H1 (cell line): ENCODE measurements around the gene PUSL1. TPM values are rescaled to one million over a fixed set of nuclear protein-coding genes. Genes with fewer than 3 reads are reported as not detected.
A peak's percentile ranks its signal among the peaks of the same experiment; 100 is the strongest.

Experiments
- BRCA1 ChIP-seq: IDR thresholded peaks from 2 replicates; pipeline ENCODE4 v1.6.1; 2012; ENCODE audit warnings: low read depth, low read length, improper control_type of control experiment
- NANOG ChIP-seq: IDR thresholded peaks from 2 replicates; pipeline ENCODE4 v1.6.1; 2011; ENCODE audit warnings: low read length, low read depth, mild to moderate bottlenecking, inconsistent platforms; ENCODE audit not compliant: insufficient read depth, poor library complexity, severe bottlenecking
- POLR2A ChIP-seq, 2 experiments: IDR thresholded peaks; 1 replicate in 1 of 2; 2 replicates in 1 of 2; pipeline ENCODE4 v1.6.1; 2011; ENCODE audit warnings: low read depth in 2 of 2, low read length in 2 of 2, mild to moderate bottlenecking in 2 of 2; ENCODE audit errors: control extremely low read depth in 1 of 2
- POLR2AphosphoS5 ChIP-seq: IDR thresholded peaks from 2 replicates; pipeline ENCODE4 v1.6.1; 2011; ENCODE audit warnings: low read depth, low read length
- SIN3A ChIP-seq, 2 experiments: IDR thresholded peaks in 1 of 2; conservative IDR thresholded peaks in 1 of 2; 2 replicates each; pipeline ENCODE4 v1.6.1; 2011 to 2012; ENCODE audit warnings: low read length in 2 of 2, improper control_type of control experiment in 1 of 2, low read depth in 1 of 2, mild to moderate bottlenecking in 1 of 2
- polyA plus RNA-seq, 7 experiments: library from polyadenylated mRNA; depleted of rRNA in 3 of 7; stranded (reverse) in 5 of 7; unstranded in 2 of 7; fragments of >200 nt in 5 of 7; fragments of 200-250 nt in 2 of 7; gene quantifications; 1 replicate in 5 of 7; 2 replicates in 1 of 7; 4 replicates in 1 of 7; pipeline versions ENCODE4 v1.2.1 to v1.2.3, GENCODE V29; 2011 to 2013; ENCODE audit warnings: missing spikeins in 2 of 7, mixed read lengths in 2 of 7
- total RNA-seq: library from RNA; stranded (reverse); fragmentation: NEBNext Ultra II Directional; extraction: Animal tissue kit (Norgen Biotek cat#: 25700); gene quantifications from 2 replicates; pipeline ENCODE4 v1.2.1, GENCODE V29; 2021

Gene PUSL1
- total and polyA plus RNA-seq, 2 of the 8 experiments (the other 6 are each of a cell fraction or from before 2014, with no cell fraction given): 38.8 to 87.4 TPM

GRCh38 chr1:1309251-1310108, 1.1 kb downstream of the PUSL1 start (continued):
- TF ChIP-seq BRCA1 (no peak), POLR2AphosphoS5 (peak; percentile 24), SIN3A (conservative IDR thresholded peaks at IDR 0.05 in 1 of 2, IDR thresholded peaks at IDR 0.05 in 1 of 2; ENCODE audit: low read depth in 1 of 2, low read length in 2 of 2) (0 out of 4 replicates have a peak, but pooled peaks of 1 of the 2 experiments have one; percentile 35), NANOG (no peak), POLR2A (IDR thresholded peaks at IDR 0.05; ENCODE audit: control extremely low read depth in 1 of 2, low read depth in 2 of 2, low read length in 2 of 2) (0 out of 3 replicates have a peak, but pooled peaks of 1 of the 2 experiments have one; percentile 18)
